Thyroid gland (tissue), 4 donors: Measurements from ENCODE around the gene MAML1. TPM values are rescaled to one million over a fixed set of nuclear protein-coding genes. Genes with fewer than 3 reads are reported as not detected.

Experiments used
- DNase-seq, 2 donors: peaks; one replicate each; pipeline ENCODE4 v3.0.0-alpha.2; 2019
- H3K27ac ChIP-seq, 3 donors: fragments of 200-600 bp; sonication (generic); 1 replicate in 2 of 3; 2 replicates in 1 of 3; pipeline ENCODE4 v1.5.1; 2016 to 2019; ENCODE audit warnings: mild to moderate bottlenecking in 1 of 3, moderate library complexity in 1 of 3
- H3K27me3 ChIP-seq: fragments of 200-600 bp; sonication (generic); one replicate; pipeline ENCODE4 v1.5.1; 2019
- H3K36me3 ChIP-seq, 2 donors: fragments of 200-600 bp; sonication (generic); one replicate each; pipeline ENCODE4 v1.5.1; 2016 to 2019
- H3K4me1 ChIP-seq, 2 donors: fragments of 200-600 bp; sonication (generic); one replicate each; pipeline ENCODE4 v1.5.1; 2017 to 2019
- H3K4me3 ChIP-seq, 3 donors: fragments of 200-600 bp; sonication (generic); replicated peaks in 1 of 3; 1 replicate in 2 of 3; 2 replicates in 1 of 3; pipeline ENCODE4 v1.5.1; 2016; ENCODE audit warnings: mild to moderate bottlenecking in 1 of 3
- H3K9me3 ChIP-seq: fragments of 200-600 bp; sonication (generic); one replicate; pipeline ENCODE4 v1.5.1; 2017
- CTCF ChIP-seq, 6 experiments: fragments of 200-600 bp in 3 of 6; fragments of 450-650 bp in 3 of 6; sonication (generic) in 3 of 6; IDR thresholded peaks; one replicate each; pipeline ENCODE4 v1.5.1; 2016 to 2019; ENCODE audit warnings: antibody characterized with exemption in 6 of 6, mild to moderate bottlenecking in 2 of 6, inconsistent platforms in 1 of 6, moderate library complexity in 1 of 6
- POLR2A ChIP-seq, 2 donors: fragments of 450-650 bp; IDR thresholded peaks; one replicate each; pipeline ENCODE4 v1.6.1; 2017; ENCODE audit warnings: antibody characterized with exemption in 2 of 2, mild to moderate bottlenecking in 2 of 2, moderate library complexity in 1 of 2
- WGBS, 2 donors: methylation state at CpG; one replicate each; pipeline ENCODE4 v1.1.5; 2017; 5-methylcytosine and 5-hydroxymethylcytosine counted together
- intact Hi-C: fragments of 100-400 bp; cut with DNase I; formaldehyde crosslinking; loops from one replicate; pipeline ENCODE4 v1.15.1; 2023
- total RNA-seq, 4 donors: library from RNA; depleted of rRNA; stranded (reverse); fragments of >200 nt; gene quantifications; one replicate each; pipeline ENCODE4 v1.2.3, GENCODE V29; 2016

Gene MAML1
- total RNA-seq, 4 donors from 2014 or later, result 27.3 to 46.7 (median 28.0) TPM

- no peak for DNase-seq
- no peaks in the 10 kb centered on the region for H3K27me3 ChIP-seq
- peaks cover 42 to 52% of the 10 kb centered on the region in 2 donors for H3K36me3 ChIP-seq
- H3K4me3 ChIP-seq, result no peak overlapping the region
- intact Hi-C loops, result no loop called here
- 90 to 95% methylated on average over 3 of the region's 3 CpGs for WGBS, 2 donors
- H3K4me1 ChIP-seq, result peaks cover 14 to 17% of the 10 kb centered on the region in 2 donors
- H3K27ac ChIP-seq, result no peak overlapping the region
- H3K9me3 ChIP-seq, result no peaks in the 10 kb centered on the region
- TF ChIP-seq POLR2A (IDR thresholded peaks at IDR 0.05) (no peak), CTCF (IDR thresholded peaks at IDR 0.05) (no peak)
Observed at GRCh38 chr5:179729727-179730126, 2.9 kb upstream of the MAML1 start.

- no peak for DNase-seq
- 85 to 86% methylated on average over 3 of the region's 3 CpGs for WGBS, 2 donors
- peaks cover 20 to 21% of the 10 kb centered on the region in 2 donors for H3K4me1 ChIP-seq
- no peaks in the 10 kb centered on the region for H3K9me3 ChIP-seq
- H3K27me3 ChIP-seq, result no peaks in the 10 kb centered on the region
- H3K4me3 ChIP-seq, result no peak overlapping the region
- intact Hi-C loops, result no loop called here
- peaks cover 36 to 46% of the 10 kb centered on the region in 2 donors for H3K36me3 ChIP-seq
- H3K27ac ChIP-seq, result no peak overlapping the region
- TF ChIP-seq CTCF (IDR thresholded peaks at IDR 0.05) (no peak), POLR2A (IDR thresholded peaks at IDR 0.05) (no peak)
Observed at GRCh38 chr5:179730356-179730755, 2.3 kb upstream of the MAML1 start.

- peaks cover 25 to 26% of the 10 kb centered on the region in 2 donors for H3K4me1 ChIP-seq
- DNase-seq, result no peak
- TF ChIP-seq POLR2A (IDR thresholded peaks at IDR 0.05) (no peak), CTCF (IDR thresholded peaks at IDR 0.05) (no peak)
- no peaks in the 10 kb centered on the region for H3K27me3 ChIP-seq
- 89 to 94% methylated on average over 3 of the region's 3 CpGs for WGBS, 2 donors
- H3K4me3 ChIP-seq, result no peak overlapping the region
- H3K36me3 ChIP-seq, result peaks cover 31 to 41% of the 10 kb centered on the region in 2 donors
- intact Hi-C loops, result no loop called here
- no peak overlapping the region for H3K27ac ChIP-seq
- H3K9me3 ChIP-seq, result no peaks in the 10 kb centered on the region
Observed at GRCh38 chr5:179730852-179731251, 1.8 kb upstream of the MAML1 start.

GRCh38 chr5:179731791-179732411 is 721 bp upstream of the MAML1 start:
- H3K4me1 ChIP-seq, result peaks cover 35% of the 10 kb centered on the region in 2 donors
- intact Hi-C loops, result no loop called here

More at GRCh38 chr5:179731791-179732411, 721 bp upstream of the MAML1 start:
- H3K36me3 ChIP-seq, result peaks cover 21 to 31% of the 10 kb centered on the region in 2 donors
- no peaks in the 10 kb centered on the region for H3K27me3 ChIP-seq
- peak in 1 of 2 donors; percentile 15 for DNase-seq
- TF ChIP-seq CTCF (IDR thresholded peaks at IDR 0.05) (no peak), POLR2A (IDR thresholded peaks at IDR 0.05) (no peak)
- H3K27ac ChIP-seq, result peak overlapping the region; percentile 13 to 62 (median 39)
- H3K9me3 ChIP-seq, result no peaks in the 10 kb centered on the region
- H3K4me3 ChIP-seq, result peak overlapping the region in 1 of 3 donors; percentile 75
- 67 to 71% methylated on average over 24 of the region's 24 CpGs for WGBS, 2 donors
